Fibroblast of gingiva (primary cell): ENCODE measurements around the gene XCR1.
A peak's percentile ranks its signal among the peaks of the same experiment; 100 is the strongest.
"Not testable (repeated sequence)": the region's sequence is repeated elsewhere in the genome, so short reads cannot be mapped to it uniquely, and the experiment has no call there.

Experiments
- DNase-seq: peaks from one replicate; pipeline ENCODE4 v3.0.0-alpha.2; 2011; ENCODE audit warnings: low read depth

XCR1 gene

GRCh38 chr3:46038916-46039315 lies 11.6 kb upstream of the XCR1 start:
- DNase-seq, result no peak

- DNase-seq, result not testable (repeated sequence)
These were observed 10.8 kb upstream of the XCR1 start for GRCh38 chr3:46038071-46038470.

GRCh38 chr3:46036191-46036590 lies 8.9 kb upstream of the XCR1 start:
- DNase-seq, result no peak

- DNase-seq, result no peak
These were observed 4.5 kb upstream of the XCR1 start for GRCh38 chr3:46031747-46032146.

GRCh38 chr3:46031269-46031668 lies 4.0 kb upstream of the XCR1 start:
- DNase-seq, result no peak

GRCh38 chr3:46030626-46031025 lies 3.3 kb upstream of the XCR1 start:
- DNase-seq, result no peak

- no peak for DNase-seq
These were observed 2.8 kb upstream of the XCR1 start for GRCh38 chr3:46029953-46030543.

- DNase-seq, result no peak
These were observed 584 bp upstream of the XCR1 start for GRCh38 chr3:46027736-46028397.

- no peak for DNase-seq
These were observed 2.1 kb downstream of the XCR1 start for GRCh38 chr3:46025139-46025538.

GRCh38 chr3:46024131-46024530 lies 3.2 kb downstream of the XCR1 start:
- no peak for DNase-seq

GRCh38 chr3:46022909-46023785 lies 4.1 kb downstream of the XCR1 start:
- no peak for DNase-seq

- no peak for DNase-seq
These were observed 5.8 kb downstream of the XCR1 start for GRCh38 chr3:46021516-46021915.

GRCh38 chr3:46020766-46021510 lies 6.3 kb downstream of the XCR1 start:
- DNase-seq, result no peak

GRCh38 chr3:46019707-46020106 lies 7.6 kb downstream of the XCR1 start:
- DNase-seq, result peak; percentile 14

- DNase-seq, result no peak
These were observed 9.6 kb downstream of the XCR1 start for GRCh38 chr3:46017720-46018119.

GRCh38 chr3:46013316-46014094 lies 13.8 kb downstream of the XCR1 start:
- DNase-seq, result no peak

- no peak for DNase-seq
These were observed 15.0 kb downstream of the XCR1 start for GRCh38 chr3:46012246-46012645.

GRCh38 chr3:46010519-46011113 lies 16.7 kb downstream of the XCR1 start:
- DNase-seq, result no peak

GRCh38 chr3:46008058-46008457 lies 19.2 kb downstream of the XCR1 start:
- DNase-seq, result no peak

- no peak for DNase-seq
These were observed 20.0 kb downstream of the XCR1 start for GRCh38 chr3:46007280-46007679.
